GM21526 (cell line): ENCODE results near the gene KIRREL3.

ENCODE experiments used
- ATAC-seq: cut with Tn5 transposase; IDR thresholded peaks from one replicate; pipeline ENCODE4 v1.9.1; 2021; ENCODE audit warnings: moderate library complexity; ENCODE audit not compliant: unreplicated experiment, low FRiP score

KIRREL3 gene

DNA sequence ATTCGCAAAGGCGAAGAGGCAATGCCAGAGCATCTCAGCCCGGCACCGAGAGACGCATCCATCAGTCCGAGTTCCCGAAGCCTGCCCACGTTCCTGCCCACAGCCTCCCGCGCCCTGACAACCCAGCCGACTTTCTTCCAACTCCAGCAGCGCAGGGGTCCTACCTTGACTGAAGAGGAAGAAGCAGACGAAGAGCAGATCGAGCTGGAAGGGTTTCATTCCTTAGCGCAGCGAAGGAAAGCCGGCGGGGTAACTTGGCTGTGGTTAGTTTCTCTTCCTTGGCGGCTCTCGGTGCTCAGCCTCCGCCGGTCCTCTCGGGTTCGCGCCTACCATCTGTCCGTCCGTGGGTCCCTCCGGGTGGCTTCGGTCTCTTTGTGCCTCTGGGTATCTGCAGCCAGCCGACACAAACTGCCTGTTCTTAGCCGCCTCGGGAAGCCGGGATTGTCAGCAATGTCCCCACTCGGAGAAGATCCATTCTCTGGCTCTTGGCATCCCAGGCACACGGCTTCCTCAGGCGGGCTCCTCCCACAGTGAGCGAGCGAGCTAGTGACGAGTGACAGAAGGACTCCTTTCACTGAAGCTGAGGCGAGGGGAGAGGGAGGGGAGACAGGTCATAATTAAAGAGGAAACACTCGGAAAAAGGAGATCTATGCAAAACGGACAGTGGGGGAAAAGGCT, at the start of gene KIRREL3:
Gene KIRREL3, minus strand, starts transcription at position 480 of the 678 bp plus-strand sequence.
- no peak for ATAC-seq

DNA sequence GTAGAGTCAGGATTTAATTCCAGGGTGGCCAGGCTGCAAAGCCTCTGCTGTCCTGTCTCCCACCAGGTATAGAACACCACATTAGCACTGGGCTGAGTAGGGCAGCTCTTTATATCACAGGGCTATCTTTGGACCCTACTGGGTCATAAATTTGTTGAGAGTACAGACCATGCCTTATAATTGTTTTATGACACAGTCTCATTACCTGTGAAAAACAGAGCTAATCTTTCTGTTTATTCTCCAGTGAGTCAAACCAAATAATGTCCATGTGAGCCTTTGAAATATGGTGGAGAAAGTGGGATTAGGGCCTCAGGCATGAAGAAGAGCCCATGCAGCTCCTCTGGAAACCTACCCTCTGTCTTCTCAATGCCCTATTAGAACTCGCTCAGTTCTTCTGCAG, 49.6 kb upstream of the KIRREL3 start:
- no peak for ATAC-seq

DNA sequence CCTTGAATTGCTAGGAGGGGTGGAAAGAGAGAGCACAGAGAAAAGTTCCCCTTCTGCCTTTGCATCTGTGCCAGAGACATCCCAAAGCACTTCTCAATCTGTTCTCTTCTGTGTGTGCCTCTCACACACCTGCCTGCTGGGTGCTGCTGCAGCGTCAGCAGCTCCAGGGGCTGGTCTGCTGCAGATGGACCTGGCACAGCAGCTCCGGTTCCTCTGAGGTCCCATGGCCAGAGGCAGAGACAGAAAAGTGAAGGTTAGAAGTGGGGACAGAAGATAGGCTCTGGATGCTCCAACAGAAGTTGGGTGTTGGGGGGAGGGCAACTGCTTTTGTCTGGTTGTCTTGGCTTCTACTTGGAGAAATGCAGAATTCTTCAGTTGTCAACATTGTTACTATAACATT, 48.9 kb upstream of the KIRREL3 start:
- no peak for ATAC-seq

GRCh38 chr11:127044535-127044934, 44.0 kb upstream of the KIRREL3 start:
- no peak for ATAC-seq

GRCh38 chr11:127042445-127042844, 41.9 kb upstream of the KIRREL3 start:
- no peak for ATAC-seq

DNA sequence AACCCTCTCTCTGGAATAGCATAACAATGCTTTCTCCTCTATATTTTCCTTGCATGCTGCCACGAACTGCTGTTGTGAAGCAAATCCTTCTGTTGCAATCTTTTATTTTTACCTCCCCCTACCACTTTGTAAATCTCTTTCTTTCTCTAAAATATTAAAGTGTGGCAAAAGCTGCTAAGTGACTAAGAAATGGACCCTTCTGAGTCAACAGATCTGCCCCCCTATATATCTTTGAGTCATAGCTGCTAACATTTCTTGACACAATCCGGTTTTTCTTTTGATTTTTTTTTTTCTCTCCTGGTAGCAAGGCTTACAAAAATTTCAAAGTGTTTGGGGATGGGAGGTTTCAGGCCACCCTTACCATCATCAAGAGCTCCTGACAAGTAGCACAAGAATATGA, 39.0 kb upstream of the KIRREL3 start:
- ATAC-seq: no peak

GRCh38 chr11:127037596-127037995, 37.0 kb upstream of the KIRREL3 start:
- no peak for ATAC-seq

GRCh38 chr11:127037001-127037400, 36.4 kb upstream of the KIRREL3 start:
- ATAC-seq: no peak

- ATAC-seq: no peak
Measured at GRCh38 chr11:127035824-127036223, 35.3 kb upstream of the KIRREL3 start.

DNA sequence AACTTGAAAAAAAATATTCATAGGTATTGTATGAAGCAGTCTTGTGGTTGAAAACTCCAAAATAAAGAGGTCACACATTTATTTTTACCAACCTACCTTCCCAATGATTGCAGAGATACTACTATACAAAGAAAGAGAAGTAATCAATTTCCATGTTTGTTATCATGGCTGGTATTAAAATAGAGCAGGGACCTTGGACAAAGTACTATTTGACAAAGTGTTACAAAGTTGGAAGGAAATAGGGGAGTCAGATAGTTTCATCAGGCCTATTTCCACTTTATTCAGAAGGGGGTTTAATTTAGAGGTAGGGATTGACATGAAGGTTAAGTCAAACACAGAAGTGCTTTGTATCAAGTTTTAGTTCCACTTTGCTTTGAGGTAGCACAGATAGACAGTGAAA, 34.4 kb upstream of the KIRREL3 start:
- ATAC-seq: no peak

DNA sequence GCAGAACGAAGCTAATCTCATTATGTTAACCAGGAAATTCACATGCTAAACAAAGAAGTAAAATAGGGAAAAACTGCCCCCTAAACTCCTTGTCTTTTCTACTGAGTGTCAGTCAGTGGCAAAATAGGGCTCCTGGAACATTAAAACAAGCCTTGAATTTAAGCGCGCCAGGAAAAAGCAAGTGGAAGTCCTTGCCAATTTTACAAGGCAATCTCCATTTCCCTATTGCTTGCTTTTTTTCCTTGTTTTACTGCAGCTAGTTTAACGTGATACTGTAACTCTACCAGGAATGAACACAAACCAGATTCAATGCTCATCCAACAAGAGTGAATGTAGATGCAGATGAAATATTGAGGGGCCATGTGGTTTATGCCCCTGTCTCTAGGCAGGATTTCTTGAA, 28.1 kb upstream of the KIRREL3 start:
- no peak for ATAC-seq

DNA sequence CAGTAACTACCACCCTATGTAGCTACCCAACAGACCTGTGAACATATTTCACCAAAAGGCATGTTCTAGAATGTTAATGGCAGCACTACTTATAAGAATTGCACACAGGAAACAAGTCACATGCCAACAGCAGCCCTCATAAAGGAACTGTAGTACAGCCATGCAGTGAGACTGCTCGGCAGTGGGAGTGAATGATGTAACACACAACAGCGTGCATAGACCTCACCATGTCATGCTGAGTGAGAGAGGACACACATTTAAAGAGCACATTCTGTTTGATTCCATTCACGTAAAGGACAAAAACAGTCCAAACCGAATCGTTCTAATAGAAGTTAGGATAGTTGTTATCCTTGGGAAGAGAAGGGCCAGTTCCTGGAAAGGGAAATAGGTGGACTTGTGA, 27.2 kb upstream of the KIRREL3 start:
- ATAC-seq: no peak

- no peak for ATAC-seq
Measured at GRCh38 chr11:127027000-127027399, 26.4 kb upstream of the KIRREL3 start.

GRCh38 chr11:127023991-127024390, 23.4 kb upstream of the KIRREL3 start:
- ATAC-seq: no peak

DNA sequence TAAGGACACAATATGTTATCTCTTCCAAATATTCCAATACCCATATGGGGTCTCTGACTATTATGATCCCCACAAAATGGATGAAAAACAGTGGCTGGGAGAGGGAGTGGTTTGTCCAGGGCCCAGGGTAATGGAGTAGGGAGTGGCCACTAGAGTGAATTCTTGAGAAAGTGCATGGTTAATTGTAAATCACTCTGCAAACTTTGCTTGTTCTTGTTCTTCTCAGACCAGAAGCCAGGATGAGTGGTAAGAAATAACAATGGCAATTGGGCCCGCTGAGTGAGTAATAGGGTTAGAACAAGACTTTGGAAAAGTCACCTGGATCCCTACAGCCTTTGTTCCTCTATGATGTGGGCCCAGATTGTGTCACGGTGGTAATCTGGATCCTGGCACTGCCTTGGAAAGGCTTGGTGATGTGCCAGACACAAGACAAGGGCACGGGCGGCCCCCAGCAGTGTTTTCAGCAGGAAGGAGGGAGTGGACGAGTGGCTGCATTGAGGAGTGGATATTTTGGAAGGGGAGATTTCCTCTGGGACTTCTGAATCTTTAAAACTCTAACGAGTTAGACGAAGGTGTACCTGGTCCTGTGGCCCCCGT, 18.2 kb upstream of the KIRREL3 start:
- ATAC-seq: no peak

DNA sequence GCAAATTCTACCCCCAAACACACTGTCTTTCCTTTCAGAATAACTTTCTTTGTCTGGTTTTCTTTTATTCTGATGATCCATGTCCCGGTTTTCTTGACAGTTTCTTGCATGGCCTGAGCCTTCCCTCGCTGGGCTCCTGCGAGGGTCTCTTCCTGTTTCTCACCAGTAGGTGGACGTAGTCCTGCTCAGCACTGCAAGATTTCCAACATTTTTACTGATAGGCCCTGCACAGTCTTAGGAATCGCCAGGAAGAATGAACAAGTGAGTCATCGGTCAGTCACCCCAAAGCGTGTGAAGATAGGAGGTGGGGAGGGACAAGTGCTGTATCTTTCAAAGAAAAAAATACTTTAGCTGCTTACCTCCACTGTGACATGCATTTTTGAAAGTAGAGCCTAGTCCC, 16.9 kb upstream of the KIRREL3 start:
- no peak for ATAC-seq

- ATAC-seq: no peak
Measured at GRCh38 chr11:127013550-127013949, 13.0 kb upstream of the KIRREL3 start.

DNA sequence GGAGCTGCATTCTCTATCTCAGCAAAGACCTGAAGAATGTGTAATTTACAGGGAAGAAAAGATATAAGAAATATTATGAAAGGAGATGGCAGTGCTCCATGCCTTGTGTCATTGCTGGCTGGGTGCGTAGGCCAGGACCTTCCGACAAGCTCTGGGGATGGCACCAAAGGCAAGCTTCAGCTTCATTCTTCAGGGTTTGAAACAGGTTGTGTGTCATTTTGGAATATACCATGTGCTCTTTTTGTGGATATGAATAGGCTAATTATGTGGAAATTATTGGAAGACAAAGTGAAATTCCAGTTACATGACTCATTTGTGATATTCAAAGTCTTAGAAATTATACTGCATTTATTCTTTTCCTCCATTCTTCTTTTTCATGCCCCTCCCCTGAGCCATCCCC, 5.7 kb upstream of the KIRREL3 start:
- no peak for ATAC-seq

GRCh38 chr11:127003260-127003981, 2.9 kb upstream of the KIRREL3 start:
- ATAC-seq: no peak

GRCh38 chr11:127002669-127003259, 2.2 kb upstream of the KIRREL3 start:
- no peak for ATAC-seq

- no peak for ATAC-seq
Measured at GRCh38 chr11:127000981-127001380, 411 bp upstream of the KIRREL3 start.
